ENCODE measurements around the gene RPL29. TPM values are rescaled to one million over a fixed set of nuclear protein-coding genes. Genes with fewer than 3 reads are reported as not detected.

RPL29 gene
- total RNA-seq, 1 donor: 3,278 TPM

DNA sequence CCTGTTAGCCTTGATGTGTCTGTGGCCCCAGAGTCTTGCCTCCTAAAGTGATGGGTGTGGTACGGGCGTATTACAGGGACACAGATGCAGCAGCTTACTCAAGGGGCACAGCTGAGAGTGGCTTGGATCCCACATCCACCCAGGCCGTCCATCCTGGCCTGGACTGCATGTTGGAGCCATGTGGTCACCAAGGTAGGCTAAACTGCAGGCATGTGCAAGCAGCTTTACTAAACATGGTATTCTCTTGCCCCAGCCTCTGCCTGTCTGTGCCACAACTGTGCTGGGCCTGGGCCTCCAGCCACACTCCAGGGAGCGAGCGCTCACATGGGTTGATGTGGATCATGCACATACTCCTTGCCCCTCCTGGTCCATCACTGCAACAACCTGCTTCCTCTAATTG, 46.6 kb downstream of the RPL29 start:
- DNase-seq (ENCODE audit: low read depth in 2 of 3, low spot score in 2 of 3): no peak

DNA sequence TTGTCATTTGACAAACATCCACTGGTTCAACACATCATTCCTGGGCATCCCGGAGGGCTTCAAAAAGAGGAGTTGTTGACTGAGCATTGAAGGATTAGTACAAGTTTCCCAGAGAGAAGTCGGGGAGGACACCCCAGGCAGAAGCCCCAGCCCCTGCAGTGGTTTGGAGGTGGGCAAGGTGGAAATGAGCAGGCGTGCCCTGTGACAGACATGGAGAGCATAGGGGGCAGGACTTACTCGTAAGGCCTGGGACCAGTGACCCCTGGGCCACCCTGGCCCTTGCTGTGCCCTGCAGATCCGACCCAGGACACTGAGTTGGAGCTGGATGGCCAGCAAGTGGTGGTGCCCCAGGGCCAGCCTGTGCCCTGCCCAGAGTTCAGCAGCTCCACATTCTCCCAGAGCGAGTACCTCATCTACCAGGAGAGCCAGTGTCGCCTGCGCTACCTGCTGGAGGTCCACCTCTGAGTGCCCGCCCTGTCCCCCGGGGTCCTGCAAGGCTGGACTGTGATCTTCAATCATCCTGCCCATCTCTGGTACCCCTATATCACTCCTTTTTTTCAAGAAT, 47.6 kb downstream of the RPL29 start:
- DNase-seq (ENCODE audit: low read depth in 2 of 3, low spot score in 2 of 3): no peak

DNA sequence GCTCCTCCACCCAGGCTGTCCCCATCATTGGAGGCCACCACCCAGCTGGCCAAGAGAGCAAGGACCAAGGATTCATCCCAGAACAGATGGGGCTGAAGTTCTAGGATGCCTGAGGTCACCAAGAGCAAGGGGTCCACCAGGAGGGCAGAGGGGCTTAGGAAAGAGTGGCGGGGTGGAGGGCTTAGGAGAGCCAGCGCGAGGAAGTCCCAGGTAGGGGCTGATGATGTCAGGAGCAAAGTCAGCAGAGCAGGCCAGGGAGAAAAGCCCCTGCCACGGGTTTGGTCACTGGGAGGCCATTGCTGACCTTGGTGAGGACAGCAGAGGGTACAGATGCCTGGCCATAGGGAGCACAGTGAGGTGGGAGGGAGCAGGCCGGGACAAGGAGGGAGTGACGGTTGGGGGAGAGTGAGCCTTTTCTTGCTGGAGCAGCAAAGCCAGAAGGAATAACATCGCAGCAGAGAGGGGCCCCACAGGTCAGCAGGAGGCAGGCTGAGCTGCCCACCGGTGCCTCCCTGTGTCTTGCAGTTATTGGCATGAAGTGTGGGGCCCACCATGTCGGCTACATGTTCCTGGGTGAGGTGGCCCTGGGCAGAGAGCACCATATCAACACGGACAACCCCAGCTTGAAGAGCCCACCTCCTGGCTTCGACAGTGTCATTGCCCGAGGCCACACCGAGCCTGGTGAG, 48.3 kb downstream of the RPL29 start:
- DNase-seq (ENCODE audit: low read depth in 2 of 3, low spot score in 2 of 3): no peak

DNA sequence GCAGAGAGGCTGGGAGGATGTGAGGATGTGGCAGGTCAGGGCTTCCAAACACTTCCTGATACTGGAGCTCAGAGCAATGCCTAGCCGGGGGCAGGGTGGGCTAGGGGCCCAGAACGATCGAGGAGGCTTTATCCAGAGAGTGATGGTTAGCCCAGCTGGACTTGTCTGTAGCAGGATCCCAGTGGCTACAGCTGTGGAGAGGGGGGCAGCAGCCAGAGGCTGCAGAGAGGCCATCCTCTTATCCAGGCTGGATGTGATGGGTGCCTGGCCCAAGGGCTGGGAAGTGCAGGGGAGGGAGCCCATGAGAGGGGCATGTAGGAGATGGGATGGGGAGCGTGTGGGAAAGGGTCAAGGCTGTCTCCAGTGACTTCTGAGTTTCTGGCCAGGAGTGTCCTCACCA, 48.9 kb downstream of the RPL29 start:
- no peak for DNase-seq (ENCODE audit: low read depth in 2 of 3, low spot score in 2 of 3)

DNA sequence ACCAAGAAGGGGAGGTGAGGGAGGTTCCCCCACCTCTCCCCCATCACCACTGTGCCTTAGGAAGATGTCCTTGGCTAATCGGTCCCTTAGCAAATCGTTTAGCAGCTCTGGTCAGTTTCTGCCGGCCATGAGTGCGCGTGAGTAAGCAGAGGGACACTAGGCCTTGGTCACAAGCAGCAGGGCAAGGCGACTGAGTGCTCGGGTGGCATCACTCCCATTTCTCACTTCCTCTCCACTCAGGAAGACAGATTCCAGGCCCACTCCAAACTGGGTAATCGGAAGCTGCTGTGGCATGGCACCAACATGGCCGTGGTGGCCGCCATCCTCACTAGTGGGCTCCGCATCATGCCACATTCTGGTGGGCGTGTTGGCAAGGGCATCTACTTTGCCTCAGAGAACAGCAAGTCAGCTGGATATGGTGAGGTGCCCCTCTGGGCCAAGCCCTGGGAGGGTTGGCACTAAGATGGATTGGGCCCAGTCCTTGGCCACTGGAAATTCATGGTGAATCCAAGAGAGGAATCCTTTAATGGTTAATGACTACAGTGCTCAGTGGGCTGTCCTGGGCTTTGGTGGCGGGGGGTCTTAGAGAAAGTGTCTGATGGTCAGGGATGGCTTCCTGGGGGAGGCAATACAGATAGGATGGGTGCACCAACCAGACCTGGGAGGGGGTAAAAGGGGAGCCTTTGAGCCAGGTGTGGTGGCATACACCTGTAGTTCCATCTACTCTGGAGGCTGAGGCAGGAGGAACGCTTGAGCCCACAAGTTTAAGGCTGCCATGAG, 49.6 kb downstream of the RPL29 start:
- no peak for DNase-seq (ENCODE audit: low read depth in 2 of 3, low spot score in 2 of 3)

DNA sequence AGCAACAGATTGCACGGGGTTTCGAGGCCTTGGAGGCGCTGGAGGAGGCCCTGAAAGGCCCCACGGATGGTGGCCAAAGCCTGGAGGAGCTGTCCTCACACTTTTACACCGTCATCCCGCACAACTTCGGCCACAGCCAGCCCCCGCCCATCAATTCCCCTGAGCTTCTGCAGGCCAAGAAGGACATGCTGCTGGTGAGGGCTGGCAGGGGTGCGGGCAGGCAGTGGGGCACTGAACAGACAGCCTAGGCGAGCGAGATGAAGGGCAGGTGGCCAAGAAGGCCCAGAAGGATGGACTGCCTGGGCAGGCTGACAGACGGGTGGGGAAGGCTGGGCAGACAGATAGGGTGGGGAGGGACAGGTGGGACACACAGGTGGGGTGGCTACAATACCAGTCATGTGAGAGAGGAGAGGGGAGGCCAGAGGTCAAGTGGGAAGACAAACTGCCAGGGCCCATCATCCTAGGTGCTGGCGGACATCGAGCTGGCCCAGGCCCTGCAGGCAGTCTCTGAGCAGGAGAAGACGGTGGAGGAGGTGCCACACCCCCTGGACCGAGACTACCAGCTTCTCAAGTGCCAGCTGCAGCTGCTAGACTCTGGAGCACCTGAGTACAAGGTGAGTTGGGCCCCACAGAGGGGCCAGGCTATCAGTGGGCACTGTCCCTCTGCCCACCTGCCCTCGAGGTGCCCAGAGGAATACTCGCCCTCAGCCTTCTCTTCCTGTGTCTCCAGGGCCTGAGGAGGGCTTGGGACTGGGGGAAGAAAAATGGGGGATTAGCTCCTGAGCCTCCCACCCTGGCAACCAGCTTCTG, 50.5 kb downstream of the RPL29 start:
- no peak for DNase-seq (ENCODE audit: low read depth in 2 of 3, low spot score in 2 of 3)

DNA sequence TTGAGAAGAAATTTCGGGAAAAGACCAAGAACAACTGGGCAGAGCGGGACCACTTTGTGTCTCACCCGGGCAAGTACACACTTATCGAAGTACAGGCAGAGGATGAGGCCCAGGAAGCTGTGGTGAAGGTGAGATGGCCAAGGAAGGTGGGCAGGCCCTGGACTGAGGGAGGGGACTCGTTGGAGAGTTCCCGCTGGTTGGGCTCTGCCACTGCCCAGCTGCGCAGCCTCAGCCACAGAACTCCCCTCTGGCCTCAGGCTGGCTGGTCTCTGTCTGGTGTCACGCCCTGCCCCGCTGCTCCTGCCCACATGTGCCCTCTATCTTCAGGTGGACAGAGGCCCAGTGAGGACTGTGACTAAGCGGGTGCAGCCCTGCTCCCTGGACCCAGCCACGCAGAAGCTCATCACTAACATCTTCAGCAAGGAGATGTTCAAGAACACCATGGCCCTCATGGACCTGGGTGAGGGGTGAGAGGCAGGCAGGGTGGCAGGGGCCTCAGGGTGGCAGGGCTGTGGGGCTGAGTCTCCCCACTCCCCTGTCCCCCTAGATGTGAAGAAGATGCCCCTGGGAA, 51.2 kb downstream of the RPL29 start:
- DNase-seq (ENCODE audit: low read depth in 2 of 3, low spot score in 2 of 3): no peak

Small RNAs within 50 kb of the gene (small RNA-seq; reads per million reads assigned to genes)
- gene AC115284.1: not detected

Other genes starting within 250 kb of the RPL29 start
- not detected for gene IQCF6, start 216.7 kb downstream of the RPL29 start, total RNA-seq
- not detected for gene IQCF2, start 134.3 kb downstream of the RPL29 start, total RNA-seq
- 0.27 TPM for gene IQCF5, start 120.3 kb downstream of the RPL29 start, total RNA-seq
- not detected for gene IQCF1, start 92.5 kb downstream of the RPL29 start, total RNA-seq
- 32.3 TPM for gene RRP9, start 54.0 kb downstream of the RPL29 start, total RNA-seq
- 21.8 TPM for gene PARP3, start 53.5 kb downstream of the RPL29 start, total RNA-seq
- under 0.01 TPM for gene GPR62, start 40.5 kb downstream of the RPL29 start, total RNA-seq
- 4.0 TPM for gene PCBP4, start 28.4 kb downstream of the RPL29 start, total RNA-seq
- 103 TPM for gene ABHD14B, start 21.8 kb downstream of the RPL29 start, total RNA-seq
- gene ABHD14A, start 20.8 kb downstream of the RPL29 start, total RNA-seq: 28.5 TPM
- gene ACY1, start 12.4 kb downstream of the RPL29 start, total RNA-seq: 38.0 TPM
- gene DUSP7, start 60.7 kb upstream of the RPL29 start, total RNA-seq: 25.3 TPM
- 6.7 TPM for gene POC1A, start 158.5 kb upstream of the RPL29 start, total RNA-seq
- 25.6 TPM for gene ALAS1, start 202.3 kb upstream of the RPL29 start, total RNA-seq
- under 0.01 TPM for gene TLR9, start 229.8 kb upstream of the RPL29 start, total RNA-seq
- 157 TPM for gene TWF2, start 243.3 kb upstream of the RPL29 start, total RNA-seq
- 11.6 TPM for gene PPM1M, start 249.9 kb upstream of the RPL29 start, total RNA-seq

Data from hematopoietic multipotent progenitor cell (in vitro differentiated cells).